Mammary epithelial cell (primary cell): ENCODE data around the gene CEP55.

Experiments
- CTCF ChIP-seq, 2 donors: IDR thresholded peaks in 1 of 2; conservative IDR thresholded peaks in 1 of 2; 2 replicates each; pipeline ENCODE4 v1.5.1; 2011 to 2012; ENCODE audit warnings: inconsistent platforms in 2 of 2, low read length in 2 of 2, mild to moderate bottlenecking in 2 of 2, control low read depth in 1 of 2, low read depth in 1 of 2; ENCODE audit not compliant: insufficient read depth in 1 of 2; ENCODE audit errors: extremely low read depth in 1 of 2
- EZH2 ChIP-seq: IDR thresholded peaks from 2 replicates; pipeline ENCODE4 v1.6.1; 2012; ENCODE audit warnings: low read length, inconsistent platforms, borderline replicate concordance

GRCh38 chr10:93485690-93486089 lies 10.7 kb upstream of the CEP55 start:
- TF ChIP-seq CTCF (conservative IDR thresholded peaks at IDR 0.05 in 1 of 2, IDR thresholded peaks at IDR 0.05 in 1 of 2; ENCODE audit: extremely low read depth in 1 of 2, insufficient read depth in 1 of 2, low read depth in 1 of 2, low read length in 2 of 2) (no peak), EZH2 (no peak)
